Measurements from ENCODE around the gene PRDM16.

Gene PRDM16

GRCh38 chr1:3091334-3091733 is 22.3 kb downstream of the PRDM16 start:
- DNase-seq (ENCODE audit: extremely low read depth, insufficient read length) = no peak
- Histone ChIP-seq H3K27me3 (replicated peaks; ENCODE audit: control insufficient read depth, insufficient read depth, low read length) (no peaks in the 10 kb centered on the region), H3K4me3 (replicated peaks; ENCODE audit: low read depth, low read length) (no peak overlapping the region), H3K36me3 (ENCODE audit: control insufficient read depth, insufficient read depth, low read length) (no peaks in the 10 kb centered on the region)
- TF ChIP-seq CTCF (IDR thresholded peaks at IDR 0.05; ENCODE audit: insufficient read depth, low read length, poor library complexity, severe bottlenecking) = no peak

GRCh38 chr1:3092530-3092929 is 23.5 kb downstream of the PRDM16 start:
- Histone ChIP-seq H3K27me3 (replicated peaks; ENCODE audit: control insufficient read depth, insufficient read depth, low read length) (no peaks in the 10 kb centered on the region; the same call in 1 of the 2 replicates), H3K36me3 (ENCODE audit: control insufficient read depth, insufficient read depth, low read length) (no peaks in the 10 kb centered on the region), H3K4me3 (replicated peaks; ENCODE audit: low read depth, low read length) (no peak overlapping the region)
- TF ChIP-seq CTCF (IDR thresholded peaks at IDR 0.05; ENCODE audit: insufficient read depth, low read length, poor library complexity, severe bottlenecking) = no peak
- no peak for DNase-seq (ENCODE audit: extremely low read depth, insufficient read length)

GRCh38 chr1:3093898-3094626 is 25.1 kb downstream of the PRDM16 start:
- DNase-seq (ENCODE audit: extremely low read depth, insufficient read length) = no peak
- no peaks in the 10 kb centered on the region; the same call in 1 of the 2 replicates for H3K27me3 ChIP-seq (replicated peaks; ENCODE audit: control insufficient read depth, insufficient read depth, low read length)

GRCh38 chr1:3094863-3095780 is 26.1 kb downstream of the PRDM16 start:
- Histone ChIP-seq H3K36me3 (ENCODE audit: control insufficient read depth, insufficient read depth, low read length) (no peaks in the 10 kb centered on the region), H3K4me3 (replicated peaks; ENCODE audit: low read depth, low read length) (no peak overlapping the region), H3K27me3 (replicated peaks; ENCODE audit: control insufficient read depth, insufficient read depth, low read length) (no peaks in the 10 kb centered on the region; the same call in 1 of the 2 replicates)
- DNase-seq (ENCODE audit: extremely low read depth, insufficient read length) = no peak
- no peak for TF ChIP-seq CTCF (IDR thresholded peaks at IDR 0.05; ENCODE audit: insufficient read depth, low read length, poor library complexity, severe bottlenecking)

More at GRCh38 chr1:3093898-3094626, 25.1 kb downstream of the PRDM16 start:
- Histone ChIP-seq H3K36me3 (ENCODE audit: control insufficient read depth, insufficient read depth, low read length) (no peaks in the 10 kb centered on the region), H3K4me3 (replicated peaks; ENCODE audit: low read depth, low read length) (no peak overlapping the region)
- TF ChIP-seq CTCF (IDR thresholded peaks at IDR 0.05; ENCODE audit: insufficient read depth, low read length, poor library complexity, severe bottlenecking) = no peak

- Histone ChIP-seq H3K36me3 (ENCODE audit: control insufficient read depth, insufficient read depth, low read length) (no peaks in the 10 kb centered on the region), H3K27me3 (replicated peaks; ENCODE audit: control insufficient read depth, insufficient read depth, low read length) (no peaks in the 10 kb centered on the region; the same call in 1 of the 2 replicates), H3K4me3 (replicated peaks; ENCODE audit: low read depth, low read length) (no peak overlapping the region)
- TF ChIP-seq CTCF (IDR thresholded peaks at IDR 0.05; ENCODE audit: insufficient read depth, low read length, poor library complexity, severe bottlenecking) = no peak
- DNase-seq (ENCODE audit: extremely low read depth, insufficient read length) = no peak
These were observed 27.3 kb downstream of the PRDM16 start for GRCh38 chr1:3096345-3096744.

All from GM06990 (cell line).